ENCODE results near the gene TGM2.
"Not testable (repeated sequence)": the region's sequence is repeated elsewhere in the genome, so short reads cannot be mapped to it uniquely, and the experiment has no call there.

DNA sequence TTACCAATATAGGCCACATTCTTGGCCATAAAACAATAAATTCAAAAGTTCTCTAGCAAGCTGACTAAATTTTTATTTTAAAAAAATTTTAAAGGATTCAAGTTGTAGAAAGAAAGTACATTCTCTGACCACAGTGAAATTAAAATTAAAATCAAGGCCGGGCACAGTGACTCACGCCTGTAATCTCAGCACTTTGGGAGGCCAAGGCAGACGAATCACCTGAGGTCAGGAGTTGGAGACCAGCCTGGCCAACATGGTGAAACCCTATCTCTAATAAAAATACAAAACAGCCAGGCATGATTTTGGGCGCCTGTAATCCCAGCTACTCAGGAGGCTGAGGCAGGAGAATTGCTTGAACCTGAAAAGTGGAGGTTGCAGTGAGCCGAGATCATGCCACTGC lies 62.9 kb downstream of the TGM2 start:
- TF ChIP-seq, protein P1, sequence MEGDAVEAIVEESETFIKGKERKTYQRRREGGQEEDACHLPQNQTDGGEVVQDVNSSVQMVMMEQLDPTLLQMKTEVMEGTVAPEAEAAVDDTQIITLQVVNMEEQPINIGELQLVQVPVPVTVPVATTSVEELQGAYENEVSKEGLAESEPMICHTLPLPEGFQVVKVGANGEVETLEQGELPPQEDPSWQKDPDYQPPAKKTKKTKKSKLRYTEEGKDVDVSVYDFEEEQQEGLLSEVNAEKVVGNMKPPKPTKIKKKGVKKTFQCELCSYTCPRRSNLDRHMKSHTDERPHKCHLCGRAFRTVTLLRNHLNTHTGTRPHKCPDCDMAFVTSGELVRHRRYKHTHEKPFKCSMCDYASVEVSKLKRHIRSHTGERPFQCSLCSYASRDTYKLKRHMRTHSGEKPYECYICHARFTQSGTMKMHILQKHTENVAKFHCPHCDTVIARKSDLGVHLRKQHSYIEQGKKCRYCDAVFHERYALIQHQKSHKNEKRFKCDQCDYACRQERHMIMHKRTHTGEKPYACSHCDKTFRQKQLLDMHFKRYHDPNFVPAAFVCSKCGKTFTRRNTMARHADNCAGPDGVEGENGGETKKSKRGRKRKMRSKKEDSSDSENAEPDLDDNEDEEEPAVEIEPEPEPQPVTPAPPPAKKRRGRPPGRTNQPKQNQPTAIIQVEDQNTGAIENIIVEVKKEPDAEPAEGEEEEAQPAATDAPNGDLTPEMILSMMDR (IDR thresholded peaks at IDR 0.05), result not testable (repeated sequence)
- TF ChIP-seq POLR2A (IDR thresholded peaks at IDR 0.05), result not testable (repeated sequence)
